H9 (cell line): ENCODE data around the gene RAB31. TPM values are rescaled to one million over a fixed set of nuclear protein-coding genes. Genes with fewer than 3 reads are reported as not detected.

Source experiments
- DNase-seq: peaks from one replicate; pipeline ENCODE4 v3.0.0-alpha.2; 2017
- H2AFZ ChIP-seq: one replicate; pipeline ENCODE4 v1.6.1; 2013; ENCODE audit warnings: mild to moderate bottlenecking, low read length, control low read depth, moderate library complexity
- H2AK5ac ChIP-seq: 2 replicates; pipeline ENCODE4 v1.6.1; 2013; ENCODE audit warnings: low read length, control low read depth, mixed read lengths; ENCODE audit not compliant: insufficient read length
- H2BK120ac ChIP-seq: one replicate; pipeline ENCODE4 v1.6.1; 2013; ENCODE audit warnings: low read depth, mild to moderate bottlenecking, low read length, control low read depth, inconsistent platforms; ENCODE audit not compliant: poor library complexity, severe bottlenecking
- H2BK12ac ChIP-seq: 2 replicates; pipeline ENCODE4 v1.6.1; 2013; ENCODE audit warnings: low read length, control low read depth, mixed read lengths, low read depth; ENCODE audit not compliant: insufficient read length
- H2BK15ac ChIP-seq: 2 replicates; pipeline ENCODE4 v1.6.1; 2013; ENCODE audit warnings: low read depth, low read length, control low read depth
- H2BK20ac ChIP-seq: one replicate; pipeline ENCODE4 v1.6.1; 2013; ENCODE audit warnings: low read depth, mild to moderate bottlenecking, low read length, control low read depth, inconsistent platforms; ENCODE audit not compliant: poor library complexity, severe bottlenecking
- H2BK5ac ChIP-seq: 2 replicates; pipeline ENCODE4 v1.6.1; 2013; ENCODE audit warnings: low read length, control low read depth, mixed read lengths; ENCODE audit not compliant: insufficient read length
- H3K14ac ChIP-seq: 2 replicates; pipeline ENCODE4 v1.6.1; 2013; ENCODE audit warnings: low read length, control low read depth; ENCODE audit not compliant: insufficient read depth
- H3K18ac ChIP-seq: 2 replicates; pipeline ENCODE4 v1.6.1; 2013; ENCODE audit warnings: low read depth, mild to moderate bottlenecking, mixed read lengths, low read length, control low read depth; ENCODE audit not compliant: insufficient read length
- H3K23ac ChIP-seq: 2 replicates; pipeline ENCODE4 v1.6.1; 2013; ENCODE audit warnings: low read length, control low read depth, mixed read lengths, low read depth; ENCODE audit not compliant: insufficient read length
- H3K23me2 ChIP-seq: 2 replicates; pipeline ENCODE4 v1.6.1; 2013; ENCODE audit warnings: low read depth, mild to moderate bottlenecking, mixed read lengths, low read length, control low read depth; ENCODE audit not compliant: insufficient read length, poor library complexity, severe bottlenecking
- H3K27ac ChIP-seq: 2 replicates; pipeline ENCODE4 v1.5.1; 2013; ENCODE audit warnings: low read length, control low read depth, mixed read lengths, low read depth; ENCODE audit not compliant: insufficient read length
- H3K27me3 ChIP-seq: 2 replicates; pipeline ENCODE4 v1.6.1; 2013; ENCODE audit warnings: low read length, control low read depth, inconsistent platforms; ENCODE audit not compliant: insufficient read depth
- H3K4ac ChIP-seq: 2 replicates; pipeline ENCODE4 v1.6.1; 2013; ENCODE audit warnings: low read depth, mild to moderate bottlenecking, control low read depth, inconsistent platforms, low read length, moderate library complexity
- H3K4me1 ChIP-seq: 2 replicates; pipeline ENCODE4 v1.6.1; 2013; ENCODE audit warnings: low read length, control low read depth, inconsistent platforms; ENCODE audit not compliant: insufficient read depth
- H3K4me2 ChIP-seq: 2 replicates; pipeline ENCODE4 v1.6.1; 2013; ENCODE audit warnings: low read length, control low read depth, mixed read lengths; ENCODE audit not compliant: insufficient read length, insufficient read depth
- H3K56ac ChIP-seq: 2 replicates; pipeline ENCODE4 v1.6.1; 2013; ENCODE audit warnings: low read depth, mild to moderate bottlenecking, mixed read lengths, low read length, control low read depth; ENCODE audit not compliant: insufficient read length
- H3K79me1 ChIP-seq: 2 replicates; pipeline ENCODE4 v1.6.1; 2013; ENCODE audit warnings: low read depth, mild to moderate bottlenecking, moderate library complexity, low read length, control low read depth, inconsistent platforms; ENCODE audit not compliant: insufficient read depth, poor library complexity, severe bottlenecking
- H3K79me2 ChIP-seq: 2 replicates; pipeline ENCODE4 v1.6.1; 2013; ENCODE audit warnings: low read length, control low read depth, inconsistent platforms; ENCODE audit not compliant: insufficient read depth
- H3K9ac ChIP-seq: 2 replicates; pipeline ENCODE4 v1.6.1; 2013; ENCODE audit warnings: low read length, control low read depth, mixed read lengths; ENCODE audit not compliant: insufficient read length; ENCODE audit errors: extremely low read depth
- H3K9me3 ChIP-seq: one replicate; pipeline ENCODE4 v1.6.1; 2013; ENCODE audit warnings: low read depth, low read length, inconsistent platforms; ENCODE audit not compliant: control insufficient read depth
- H3T11ph ChIP-seq: one replicate; pipeline ENCODE4 v1.6.1; 2013; ENCODE audit warnings: mild to moderate bottlenecking, low read length, control low read depth, inconsistent platforms
- H4K20me1 ChIP-seq: one replicate; pipeline ENCODE4 v1.6.1; 2013; ENCODE audit not compliant: control insufficient read depth, insufficient read length, insufficient read depth
- H4K5ac ChIP-seq: 2 replicates; pipeline ENCODE4 v1.6.1; 2013; ENCODE audit warnings: low read depth, mild to moderate bottlenecking, mixed read lengths, low read length, control low read depth; ENCODE audit not compliant: insufficient read length
- H4K8ac ChIP-seq: replicated peaks from 2 replicates; pipeline ENCODE4 v1.6.1; 2013; ENCODE audit warnings: low read length, control low read depth, mixed read lengths, low read depth; ENCODE audit not compliant: insufficient read length
- H4K91ac ChIP-seq: 2 replicates; pipeline ENCODE4 v1.6.1; 2013; ENCODE audit warnings: low read depth, mild to moderate bottlenecking, moderate library complexity, mixed read lengths, low read length, control low read depth; ENCODE audit not compliant: insufficient read length
- H3K27ac Mint-ChIP-seq, 3 experiments: 2 replicates in 2 of 3; 3 replicates in 1 of 3; pipeline ENCODE4 v1.8.0; 2020 to 2021; ENCODE audit warnings: mixed read lengths in 3 of 3, mild to moderate bottlenecking in 1 of 3, moderate library complexity in 1 of 3
- H3K27me3 Mint-ChIP-seq: 2 replicates; pipeline ENCODE4 v1.8.0; 2021; ENCODE audit warnings: low read depth, mild to moderate bottlenecking, moderate library complexity, mixed read lengths
- H3K36me3 Mint-ChIP-seq, 3 experiments: 2 replicates in 2 of 3; 3 replicates in 1 of 3; pipeline ENCODE4 v1.8.0; 2020 to 2021; ENCODE audit warnings: low read depth in 3 of 3, mixed read lengths in 3 of 3; ENCODE audit not compliant: insufficient read depth in 1 of 3
- H3K4me1 Mint-ChIP-seq, 2 experiments: 2 replicates each; pipeline ENCODE4 v1.8.0; 2020; ENCODE audit warnings: mixed read lengths in 2 of 2
- H3K4me3 Mint-ChIP-seq, 2 experiments: 2 replicates in 1 of 2; 3 replicates in 1 of 2; pipeline ENCODE4 v1.8.0; 2020 to 2021; ENCODE audit warnings: mild to moderate bottlenecking in 2 of 2, mixed read lengths in 2 of 2, moderate library complexity in 1 of 2
- H3K9me3 Mint-ChIP-seq, 2 experiments: 2 replicates in 1 of 2; 3 replicates in 1 of 2; pipeline ENCODE4 v1.8.0; 2020; ENCODE audit warnings: mild to moderate bottlenecking in 2 of 2, mixed read lengths in 2 of 2, moderate library complexity in 1 of 2
- CTCF ChIP-seq: fragments of 200-600 bp; sonication (generic); conservative IDR thresholded peaks from 3 replicates; pipeline ENCODE4 v1.8.0; 2021; ENCODE audit warnings: antibody characterized with exemption, mild to moderate bottlenecking
- WGBS: extraction: QIAGEN DNeasy Blood & Tissue Kit; methylation state at CpG from one replicate; pipeline ENCODE4 v1.1.7; 2013; ENCODE audit warnings: missing lambda C conversion rate, low lambda C conversion rate, mixed read lengths; ENCODE audit not compliant: insufficient read length; ENCODE audit errors: extremely low coverage; 5-methylcytosine and 5-hydroxymethylcytosine counted together
- total RNA-seq: library from RNA; stranded (reverse); gene quantifications from 2 replicates; pipeline ENCODE4 v1.2.1, GENCODE V29; 2021

The RAB31 gene
- total RNA-seq, 1 experiment from 2014 or later: 22.4 TPM

DNA sequence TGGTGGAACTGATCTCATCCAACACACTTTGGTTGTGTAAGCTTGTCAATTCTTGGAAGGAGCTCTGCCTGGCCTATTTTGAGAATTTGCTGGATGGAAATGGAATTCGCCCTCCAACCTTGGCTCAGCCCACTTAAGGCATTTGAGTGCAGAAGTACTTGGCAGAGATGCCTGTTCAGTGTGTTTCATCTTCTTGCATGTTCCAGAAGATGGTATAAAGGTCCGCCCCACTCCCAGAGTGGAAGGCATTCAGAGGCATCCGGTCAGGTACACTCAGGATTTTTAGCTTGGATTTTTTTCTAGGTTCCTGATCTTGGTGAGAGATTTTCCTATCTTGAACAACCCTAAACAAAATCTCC lies 116.4 kb downstream of the RAB31 start:
- H2BK5ac ChIP-seq: no peak overlapping the region
- no peaks in the 10 kb centered on the region for H3K4me1 ChIP-seq
- H3K56ac ChIP-seq: no peak overlapping the region
- H3K4me2 ChIP-seq: no peak overlapping the region
- no peak overlapping the region for H2BK12ac ChIP-seq
- no peak for TF ChIP-seq CTCF
- H2BK120ac ChIP-seq: no peak overlapping the region
- no peaks in the 10 kb centered on the region for H3K23me2 ChIP-seq
- H3K27ac Mint-ChIP-seq: no peak overlapping the region
- no peak overlapping the region for H3K4me3 Mint-ChIP-seq
- peaks cover 0 to 3% (median 0%) of the 10 kb centered on the region in 3 experiments; a peak in 2 of 7 replicates for H3K36me3 Mint-ChIP-seq
- H3K27me3 Mint-ChIP-seq: no peaks in the 10 kb centered on the region
- H3K14ac ChIP-seq: no peak overlapping the region
- no CpG with 5 or more reads among the region's 3 CpGs for WGBS
- H4K91ac ChIP-seq: no peak overlapping the region
- no peak overlapping the region for H3K23ac ChIP-seq
- H3K79me1 ChIP-seq: no peaks in the 10 kb centered on the region
- H3K27me3 ChIP-seq: no peaks in the 10 kb centered on the region
- H3T11ph ChIP-seq: no peak overlapping the region
- no peak overlapping the region for H2BK15ac ChIP-seq
- no peaks in the 10 kb centered on the region for H3K9me3 Mint-ChIP-seq
- no peak for DNase-seq
- H2AK5ac ChIP-seq: no peak overlapping the region
- H3K4ac ChIP-seq: no peak overlapping the region
- no peaks in the 10 kb centered on the region; a peak in 1 of 4 replicates for H3K4me1 Mint-ChIP-seq
- no peaks in the 10 kb centered on the region for H4K20me1 ChIP-seq
- no peak overlapping the region for H3K9ac ChIP-seq
- no peak overlapping the region for H2BK20ac ChIP-seq
- H4K8ac ChIP-seq: no peak overlapping the region
- no peak overlapping the region for H2AFZ ChIP-seq
- H4K5ac ChIP-seq: no peak overlapping the region
- H3K27ac ChIP-seq: no peak overlapping the region
- H3K18ac ChIP-seq: no peak overlapping the region
- no peaks in the 10 kb centered on the region for H3K79me2 ChIP-seq
- no peaks in the 10 kb centered on the region for H3K9me3 ChIP-seq
